ENCODE results near the gene FBXO4.
"Not testable (repeated sequence)": the region's sequence is repeated elsewhere in the genome, so short reads cannot be mapped to it uniquely, and the experiment has no call there.

DNA sequence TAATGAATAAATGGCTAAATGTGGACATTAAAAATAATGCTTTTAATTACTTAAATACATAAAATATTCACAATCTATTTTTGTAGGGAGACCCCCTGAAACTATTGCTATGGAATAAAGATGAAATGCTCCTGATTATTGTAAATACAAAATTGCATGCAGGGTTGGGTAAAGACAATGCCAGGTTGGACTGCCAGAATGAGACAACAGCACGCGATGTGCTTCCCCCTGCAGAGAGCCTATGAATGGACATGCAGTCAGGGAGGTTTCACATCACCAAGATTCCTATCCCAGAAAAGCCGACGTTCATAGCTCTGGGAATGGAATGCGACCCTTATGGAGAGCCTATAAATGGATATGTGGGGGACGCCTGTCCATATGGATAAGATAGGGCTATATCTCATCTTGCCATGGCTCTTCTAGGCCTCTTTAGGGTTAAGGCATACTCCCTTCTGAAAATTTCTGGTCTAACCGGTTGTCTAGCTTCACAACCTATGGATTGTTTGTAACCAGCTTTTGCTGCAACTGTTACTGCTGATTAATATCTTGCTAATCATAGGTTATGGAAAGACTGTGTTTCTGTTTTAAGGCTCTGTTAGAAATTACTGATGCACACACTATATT, 20.4 kb downstream of the FBXO4 start:
- TF ChIP-seq, protein P1, sequence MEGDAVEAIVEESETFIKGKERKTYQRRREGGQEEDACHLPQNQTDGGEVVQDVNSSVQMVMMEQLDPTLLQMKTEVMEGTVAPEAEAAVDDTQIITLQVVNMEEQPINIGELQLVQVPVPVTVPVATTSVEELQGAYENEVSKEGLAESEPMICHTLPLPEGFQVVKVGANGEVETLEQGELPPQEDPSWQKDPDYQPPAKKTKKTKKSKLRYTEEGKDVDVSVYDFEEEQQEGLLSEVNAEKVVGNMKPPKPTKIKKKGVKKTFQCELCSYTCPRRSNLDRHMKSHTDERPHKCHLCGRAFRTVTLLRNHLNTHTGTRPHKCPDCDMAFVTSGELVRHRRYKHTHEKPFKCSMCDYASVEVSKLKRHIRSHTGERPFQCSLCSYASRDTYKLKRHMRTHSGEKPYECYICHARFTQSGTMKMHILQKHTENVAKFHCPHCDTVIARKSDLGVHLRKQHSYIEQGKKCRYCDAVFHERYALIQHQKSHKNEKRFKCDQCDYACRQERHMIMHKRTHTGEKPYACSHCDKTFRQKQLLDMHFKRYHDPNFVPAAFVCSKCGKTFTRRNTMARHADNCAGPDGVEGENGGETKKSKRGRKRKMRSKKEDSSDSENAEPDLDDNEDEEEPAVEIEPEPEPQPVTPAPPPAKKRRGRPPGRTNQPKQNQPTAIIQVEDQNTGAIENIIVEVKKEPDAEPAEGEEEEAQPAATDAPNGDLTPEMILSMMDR (IDR thresholded peaks at IDR 0.05): not testable (repeated sequence)
- not testable (repeated sequence) for TF ChIP-seq EZH2 (IDR thresholded peaks at IDR 0.05; ENCODE audit: borderline replicate concordance, insufficient read depth, low read depth, low read length, poor library complexity, severe bottlenecking)
